ENCODE measurements around the gene CYP4X1. TPM values are rescaled to one million over a fixed set of nuclear protein-coding genes. Genes with fewer than 3 reads are reported as not detected.
"Not testable (repeated sequence)": the region's sequence is repeated elsewhere in the genome, so short reads cannot be mapped to it uniquely, and the experiment has no call there.

CYP4X1 gene
- total and polyA plus RNA-seq, 2 of the 8 experiments (the other 6 are each of a cell fraction or from before 2014, with no cell fraction given) = 1.3 to 3.5 TPM

DNA sequence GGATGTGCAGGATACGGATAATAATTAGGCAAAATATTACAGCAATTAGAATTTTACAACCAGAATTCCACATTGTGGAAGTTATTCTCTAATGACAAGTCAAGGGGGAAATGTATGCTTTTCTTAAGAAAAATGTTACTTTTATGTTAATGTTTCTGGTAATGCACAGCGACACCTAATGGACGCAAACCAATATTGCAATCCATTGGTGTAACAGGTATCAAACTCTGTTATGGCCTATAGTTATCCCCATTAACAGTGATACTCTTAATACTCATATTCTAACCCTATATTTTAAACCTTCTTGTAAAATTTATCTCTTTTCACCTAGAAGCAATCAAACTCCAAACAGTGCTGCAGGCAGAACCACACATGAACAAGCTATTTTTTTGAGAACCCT is 65.9 kb downstream of the CYP4X1 start:
- H2BK15ac ChIP-seq (ENCODE audit: low read length) = not testable (repeated sequence)

More for the DNA sequence above, 65.9 kb downstream of the CYP4X1 start:
- DNase-seq (ENCODE audit: low read depth in 1 of 2, low spot score in 2 of 2); H3K23me2 ChIP-seq (ENCODE audit: low read depth, low read length); H3K79me1 ChIP-seq (ENCODE audit: low read depth, low read length); H2BK20ac ChIP-seq (ENCODE audit: low read length); H3K4ac ChIP-seq (replicated peaks; ENCODE audit: insufficient read length, low read depth, low read length); H3K4me3 ChIP-seq (ENCODE audit: extremely low read depth in 1 of 4, insufficient read depth in 2 of 4, low read depth in 3 of 4, low read length in 4 of 4); H2BK5ac ChIP-seq (ENCODE audit: low read depth, low read length); H3K18ac ChIP-seq (ENCODE audit: extremely low read depth, low read length); H3K36me3 ChIP-seq (ENCODE audit: control insufficient read depth in 2 of 4, insufficient read depth in 4 of 4, low read length in 3 of 4); H2BK120ac ChIP-seq (replicated peaks; ENCODE audit: low read depth, low read length); H3K56ac ChIP-seq (replicated peaks; ENCODE audit: insufficient read length, low read depth, low read length); H3K4me2 ChIP-seq (ENCODE audit: insufficient read depth in 1 of 2, low read depth in 2 of 2, low read length in 2 of 2); H4K20me1 ChIP-seq (replicated peaks in 1 of 2; ENCODE audit: control insufficient read depth in 1 of 2, insufficient read depth in 2 of 2, low read length in 2 of 2); H3K9me3 ChIP-seq (ENCODE audit: insufficient read depth in 2 of 2, low read depth in 1 of 2, low read length in 1 of 2); H4K91ac ChIP-seq (replicated peaks; ENCODE audit: insufficient read length, low read length); H3K9ac ChIP-seq (replicated peaks in 1 of 4; ENCODE audit: extremely low read depth in 1 of 4, low read depth in 3 of 4, low read length in 3 of 4); H3K4me1 ChIP-seq (replicated peaks in 1 of 4; ENCODE audit: control insufficient read depth in 3 of 4, insufficient read depth in 4 of 4, low read length in 3 of 4); H2AFZ ChIP-seq (ENCODE audit: low read length); H3K27me3 ChIP-seq (replicated peaks in 1 of 4; ENCODE audit: control insufficient read depth in 3 of 4, extremely low read depth in 1 of 4, insufficient read depth in 3 of 4, low read length in 3 of 4); H3K79me2 ChIP-seq (ENCODE audit: control insufficient read depth in 1 of 2, insufficient read depth in 2 of 2, low read length in 2 of 2); H4K5ac ChIP-seq (ENCODE audit: insufficient read length, low read depth, low read length); H3K14ac ChIP-seq (ENCODE audit: insufficient read length); H2BK12ac ChIP-seq (ENCODE audit: low read depth, low read length); POLR2A ChIA-PET (ENCODE audit: partially characterized antibody); H4K8ac ChIP-seq (ENCODE audit: extremely low read depth, insufficient read depth, low read length); H3K23ac ChIP-seq (ENCODE audit: insufficient read length); H3K27ac ChIP-seq (ENCODE audit: low read depth, low read length); H2AK5ac ChIP-seq (ENCODE audit: low read depth, low read length): not testable (repeated sequence)
- CTCF ChIA-PET (ENCODE audit: partially characterized antibody) = interaction anchor here (0.7 kb wide), 2 partner anchors 69 to 342 kb away, joined by 4 read pairs; no protein-coding TSS in a partner anchor
- TF ChIP-seq RAD21 (IDR thresholded peaks at IDR 0.05 in 1 of 2, conservative IDR thresholded peaks at IDR 0.05 in 1 of 2; ENCODE audit: low read depth in 2 of 2, low read length in 2 of 2) = peak; percentile 19 to 32; a peak in 1 of 4 replicates
- TF ChIP-seq, protein P1, sequence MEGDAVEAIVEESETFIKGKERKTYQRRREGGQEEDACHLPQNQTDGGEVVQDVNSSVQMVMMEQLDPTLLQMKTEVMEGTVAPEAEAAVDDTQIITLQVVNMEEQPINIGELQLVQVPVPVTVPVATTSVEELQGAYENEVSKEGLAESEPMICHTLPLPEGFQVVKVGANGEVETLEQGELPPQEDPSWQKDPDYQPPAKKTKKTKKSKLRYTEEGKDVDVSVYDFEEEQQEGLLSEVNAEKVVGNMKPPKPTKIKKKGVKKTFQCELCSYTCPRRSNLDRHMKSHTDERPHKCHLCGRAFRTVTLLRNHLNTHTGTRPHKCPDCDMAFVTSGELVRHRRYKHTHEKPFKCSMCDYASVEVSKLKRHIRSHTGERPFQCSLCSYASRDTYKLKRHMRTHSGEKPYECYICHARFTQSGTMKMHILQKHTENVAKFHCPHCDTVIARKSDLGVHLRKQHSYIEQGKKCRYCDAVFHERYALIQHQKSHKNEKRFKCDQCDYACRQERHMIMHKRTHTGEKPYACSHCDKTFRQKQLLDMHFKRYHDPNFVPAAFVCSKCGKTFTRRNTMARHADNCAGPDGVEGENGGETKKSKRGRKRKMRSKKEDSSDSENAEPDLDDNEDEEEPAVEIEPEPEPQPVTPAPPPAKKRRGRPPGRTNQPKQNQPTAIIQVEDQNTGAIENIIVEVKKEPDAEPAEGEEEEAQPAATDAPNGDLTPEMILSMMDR (IDR thresholded peaks at IDR 0.05; ENCODE audit: control extremely low read depth in 1 of 3, insufficient read depth in 1 of 3, low read depth in 1 of 3, low read length in 3 of 3) = peak in 2 of 3 experiments; percentile 15 to 37; a peak in 2 of 4 replicates
- WGBS, 2 experiments (ENCODE audit: extremely low coverage in 1 of 2, insufficient coverage in 1 of 2, insufficient read length in 1 of 2, insufficient replicate concordance in 2 of 2, low coverage in 1 of 2, low lambda C conversion rate in 2 of 2, missing lambda C conversion rate in 1 of 2) = 3% methylated on average over 3 of the region's 3 CpGs; no CpG with 5 or more reads in 1 of the 2 experiments
- FAIRE-seq = peak; percentile 13
